HG02678 (cell line): ENCODE data around the gene CPM.

Source experiments
- ATAC-seq: cut with Tn5 transposase; IDR thresholded peaks from one replicate; pipeline ENCODE4 v1.9.1; 2021; ENCODE audit warnings: mild to moderate bottlenecking, moderate library complexity; ENCODE audit not compliant: unreplicated experiment

Gene CPM

DNA sequence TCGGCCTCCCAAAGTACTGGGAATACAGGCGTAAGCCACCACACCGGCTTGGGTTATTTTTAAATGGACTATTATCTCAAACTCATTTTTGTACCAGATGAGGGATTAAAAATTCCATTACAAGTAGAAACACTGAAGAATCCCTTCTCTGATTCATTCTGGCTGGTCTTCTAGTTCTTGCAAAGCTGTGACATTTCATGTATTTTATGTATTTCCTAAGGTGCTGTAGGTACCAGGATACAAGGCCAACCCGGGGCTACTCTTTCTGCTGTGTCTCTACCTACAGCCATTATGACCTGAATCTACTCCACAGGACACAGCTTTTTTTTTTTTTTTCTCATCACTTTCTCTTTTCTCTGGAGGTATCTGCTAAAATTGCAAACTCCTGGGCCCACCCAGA, 24.9 kb downstream of the CPM start:
- ATAC-seq, result no peak

- ATAC-seq, result no peak
These were observed 27.2 kb downstream of the CPM start for GRCh38 chr12:68905733-68906132.

DNA sequence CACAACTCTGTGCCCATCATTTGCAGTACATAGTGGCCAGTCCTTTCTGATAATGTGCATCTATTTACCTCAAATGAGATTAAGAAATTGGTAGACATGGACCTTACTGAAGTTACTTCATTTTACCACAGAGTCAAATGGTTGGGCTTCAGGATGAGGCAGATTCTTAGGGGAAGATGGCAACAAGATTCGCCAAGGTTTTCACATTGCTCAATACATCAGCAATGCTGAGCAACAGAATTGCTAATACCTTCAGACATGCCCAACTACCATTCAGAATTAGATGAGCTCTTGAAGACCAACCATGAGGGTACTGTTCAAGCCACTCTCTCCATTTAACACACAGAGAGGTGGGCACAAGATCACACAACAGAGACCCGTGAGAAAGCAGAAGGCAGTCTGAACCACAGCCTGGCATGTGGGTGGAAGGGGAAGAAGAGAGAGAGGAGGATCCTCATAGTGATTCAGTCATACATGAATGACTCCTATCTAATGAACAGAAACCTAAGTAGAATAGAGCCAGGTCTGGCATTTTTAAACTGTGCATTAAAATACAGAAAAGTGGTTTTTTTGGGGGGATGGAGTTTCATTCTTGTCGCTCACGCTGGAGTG, 28.5 kb downstream of the CPM start:
- ATAC-seq, result peak; percentile 84

DNA sequence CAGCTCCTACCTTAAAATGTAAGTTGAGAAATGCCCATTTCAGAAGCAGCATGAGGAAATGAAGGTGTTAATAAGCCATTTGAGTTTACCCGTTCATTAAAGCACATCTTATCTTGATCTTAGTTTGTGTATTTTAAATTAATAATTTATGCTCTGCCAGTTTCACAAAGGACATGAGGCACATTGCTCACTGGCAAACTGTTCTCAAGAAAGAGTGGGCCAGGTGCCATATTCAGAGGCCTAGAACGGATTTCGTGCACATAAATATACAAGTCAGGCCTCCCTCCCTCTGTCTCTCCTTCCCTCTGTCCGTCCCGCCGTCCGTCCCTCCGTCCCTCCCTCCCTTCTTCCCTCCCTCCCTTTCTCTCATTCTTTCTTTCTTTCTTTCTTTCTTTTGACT, 29.5 kb downstream of the CPM start:
- ATAC-seq, result no peak

GRCh38 chr12:68901551-68901950, 31.4 kb downstream of the CPM start:
- ATAC-seq, result no peak

DNA sequence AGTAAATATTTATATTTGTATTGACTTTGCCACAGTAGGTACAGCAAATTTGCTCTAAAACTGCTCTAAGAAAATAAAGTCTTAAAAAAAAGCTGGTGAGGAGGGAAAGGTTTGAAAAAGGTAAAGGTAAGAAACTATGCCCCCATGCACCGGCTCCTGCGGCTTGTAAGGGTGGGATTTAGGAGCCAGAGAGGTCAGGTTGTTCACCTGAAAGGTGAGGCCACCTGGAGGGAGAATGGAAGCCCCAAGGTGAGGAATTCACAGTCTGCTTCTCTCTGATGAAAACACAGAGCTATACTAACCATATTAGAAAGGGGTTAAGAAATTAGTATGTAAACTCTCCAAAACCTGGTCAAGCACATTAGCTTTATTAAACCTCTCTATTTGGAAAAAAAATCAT, 31.8 kb downstream of the CPM start:
- no peak for ATAC-seq

GRCh38 chr12:68900241-68900640, 32.7 kb downstream of the CPM start:
- no peak for ATAC-seq

DNA sequence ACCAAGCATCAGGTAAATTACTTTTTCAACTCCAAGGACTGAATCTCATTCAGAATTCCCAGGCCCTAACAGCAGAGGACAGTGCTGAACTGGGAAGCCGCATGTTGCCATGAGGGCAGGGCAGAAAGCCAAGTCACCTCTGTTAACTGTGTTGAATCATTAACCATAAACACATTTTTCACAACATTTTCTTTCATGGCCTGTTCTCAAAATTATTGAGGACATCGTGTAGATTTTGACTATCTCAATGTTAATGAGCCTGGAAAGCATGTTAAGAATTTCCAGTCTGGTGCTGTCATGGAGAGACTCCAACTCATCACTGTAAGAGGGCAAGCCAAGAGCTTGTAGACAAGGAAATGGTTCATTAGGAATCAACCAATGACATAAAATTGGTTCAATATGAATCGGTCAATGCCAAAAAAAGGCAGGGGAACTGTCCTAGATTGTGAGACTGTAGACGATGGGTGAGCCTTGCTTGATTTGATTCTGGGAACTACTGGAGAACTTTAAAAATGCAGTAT, 33.7 kb downstream of the CPM start:
- no peak for ATAC-seq

DNA sequence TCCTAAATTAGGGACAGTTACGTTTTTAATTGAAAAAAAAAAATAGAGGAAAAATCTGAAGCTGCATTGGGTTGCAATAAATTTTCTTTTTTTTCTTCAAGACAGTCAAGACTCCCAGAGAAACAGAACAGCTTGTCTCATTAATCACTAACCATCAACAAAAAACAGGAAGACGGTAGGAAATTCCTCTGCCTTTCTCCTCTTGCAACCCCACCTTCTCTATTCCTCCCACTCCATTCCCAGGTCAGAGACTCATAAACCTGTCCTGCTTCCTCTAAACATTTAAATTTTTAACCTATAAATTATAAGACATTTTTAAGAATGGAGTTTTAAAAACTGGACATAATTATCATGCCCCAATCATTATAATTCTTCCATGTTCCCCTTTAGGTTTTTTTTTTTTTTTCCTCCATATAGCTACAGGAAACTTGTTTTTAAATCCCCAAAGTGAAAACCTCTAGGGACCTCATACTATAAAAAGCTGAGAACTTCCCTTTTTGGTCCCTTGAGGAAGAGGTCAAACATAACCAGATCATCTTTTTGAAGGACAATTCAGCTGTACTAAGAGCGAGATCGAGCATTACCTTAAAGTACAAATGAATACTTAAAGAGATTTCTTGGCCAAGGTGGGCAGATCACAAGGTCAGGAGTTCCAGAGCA, 36.0 kb downstream of the CPM start:
- ATAC-seq, result peak; percentile 52

DNA sequence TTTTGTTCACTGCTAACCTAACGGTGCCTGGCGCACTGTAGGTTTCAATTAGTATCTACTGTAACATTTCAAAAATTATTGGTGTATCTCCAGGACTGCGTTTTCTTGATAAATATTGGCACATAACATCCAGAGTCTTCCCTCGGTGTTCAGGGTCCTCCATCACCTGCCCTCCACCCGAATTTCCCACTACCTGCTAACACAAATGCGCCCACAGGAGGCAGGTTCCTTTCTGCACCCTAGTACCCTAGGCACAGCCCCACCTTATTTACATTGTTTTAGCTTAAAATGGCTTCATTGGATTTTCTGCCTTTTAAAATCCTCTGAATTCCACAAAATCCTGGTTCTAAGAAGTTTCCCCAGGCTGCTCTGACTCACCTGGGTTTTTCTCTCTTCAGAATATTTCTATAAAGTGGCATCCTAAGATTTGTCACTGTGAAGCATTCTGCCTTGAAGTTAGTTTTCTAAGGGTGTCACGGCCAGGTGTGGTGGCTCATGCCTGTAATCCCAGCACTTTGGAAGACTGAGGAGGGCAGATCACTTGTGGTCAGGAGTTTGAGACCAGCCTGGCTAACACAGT, 38.6 kb downstream of the CPM start:
- ATAC-seq, result no peak

DNA sequence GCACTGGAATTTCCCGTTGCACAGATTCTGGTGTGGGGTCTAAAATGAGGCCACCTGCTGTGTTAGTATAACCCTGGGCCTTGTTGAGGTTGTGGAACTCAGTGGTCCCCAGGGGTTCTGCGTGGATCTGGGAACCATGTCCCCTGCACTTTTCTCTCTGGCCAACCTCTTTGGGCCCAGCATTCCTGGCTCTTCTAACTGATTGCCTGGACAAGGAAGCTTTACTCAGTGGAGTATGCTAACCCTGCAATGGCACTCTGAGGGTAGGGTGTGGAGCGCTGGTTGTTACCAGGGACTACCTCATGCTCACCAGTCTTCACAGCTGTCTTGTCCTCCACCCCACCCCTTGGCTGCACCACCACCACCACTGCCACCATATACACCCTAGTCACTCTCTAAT, 39.2 kb downstream of the CPM start:
- ATAC-seq, result no peak

GRCh38 chr12:68893201-68893600, 39.8 kb downstream of the CPM start:
- no peak for ATAC-seq

- ATAC-seq, result no peak
These were observed 41.8 kb downstream of the CPM start for GRCh38 chr12:68891141-68891540.

GRCh38 chr12:68890701-68891113, 42.3 kb downstream of the CPM start:
- ATAC-seq, result no peak

DNA sequence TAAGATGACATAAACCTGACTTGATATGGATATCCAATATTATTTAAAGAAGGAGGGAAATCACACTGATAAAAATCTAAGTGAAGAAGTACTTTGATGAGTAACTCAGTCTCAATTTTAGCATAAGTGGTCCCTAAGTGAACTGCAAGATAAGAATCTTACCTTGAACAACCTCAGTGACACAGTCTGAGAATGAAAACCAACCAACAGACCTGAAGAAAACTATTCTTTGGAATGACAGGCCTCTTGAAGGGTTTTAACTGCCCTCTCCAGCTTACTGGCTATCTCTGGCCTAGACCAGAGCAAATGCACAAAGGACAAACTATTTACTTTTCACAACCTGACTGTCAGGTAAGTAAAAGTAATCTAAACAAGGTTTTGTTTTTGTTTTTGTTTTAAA, 44.7 kb downstream of the CPM start:
- ATAC-seq, result no peak

- ATAC-seq, result no peak
These were observed 45.3 kb downstream of the CPM start for GRCh38 chr12:68887641-68888040.

DNA sequence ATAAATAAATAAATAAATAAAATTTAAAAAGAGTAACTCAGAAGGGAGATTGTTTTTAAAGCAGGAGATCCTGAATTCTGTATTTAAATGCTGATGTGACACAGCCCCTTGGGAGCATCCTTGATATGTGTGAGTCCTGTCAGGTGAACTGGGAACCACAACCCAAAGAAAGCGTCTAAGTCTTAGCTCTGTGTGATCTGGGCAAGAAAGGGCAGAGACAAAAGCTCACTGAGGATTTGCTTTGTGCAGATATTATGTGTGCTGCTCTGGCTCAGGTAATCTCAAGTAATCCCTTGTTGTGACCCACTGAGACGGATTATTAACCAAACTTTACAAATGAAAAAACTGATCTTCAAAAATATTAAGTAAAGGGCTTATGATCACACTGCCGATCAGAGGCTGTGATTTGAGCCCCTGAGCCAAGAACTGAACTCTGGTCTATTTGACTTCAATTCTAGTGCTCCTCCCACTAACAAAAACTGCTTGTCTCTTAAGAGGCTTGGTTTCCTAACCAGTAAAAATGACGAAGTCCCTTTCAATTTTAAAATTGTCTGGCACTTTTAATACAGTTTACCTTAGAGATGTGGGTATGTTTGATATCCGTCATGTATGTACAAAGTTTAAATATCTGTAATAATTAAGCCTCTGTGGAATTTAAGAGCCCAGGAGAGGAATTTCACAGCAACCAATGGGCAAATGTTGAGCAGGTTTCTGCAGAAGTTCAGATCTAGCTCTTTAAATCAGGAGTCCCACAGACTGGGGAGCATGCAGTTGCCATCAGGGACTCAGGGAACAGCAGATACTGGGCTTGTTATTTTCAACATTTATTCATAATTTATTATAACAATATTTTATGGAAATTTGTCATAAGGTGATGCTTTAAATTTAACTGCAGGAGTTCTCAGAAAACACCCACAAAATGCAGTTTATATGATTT, 46.1 kb downstream of the CPM start:
- ATAC-seq, result no peak

DNA sequence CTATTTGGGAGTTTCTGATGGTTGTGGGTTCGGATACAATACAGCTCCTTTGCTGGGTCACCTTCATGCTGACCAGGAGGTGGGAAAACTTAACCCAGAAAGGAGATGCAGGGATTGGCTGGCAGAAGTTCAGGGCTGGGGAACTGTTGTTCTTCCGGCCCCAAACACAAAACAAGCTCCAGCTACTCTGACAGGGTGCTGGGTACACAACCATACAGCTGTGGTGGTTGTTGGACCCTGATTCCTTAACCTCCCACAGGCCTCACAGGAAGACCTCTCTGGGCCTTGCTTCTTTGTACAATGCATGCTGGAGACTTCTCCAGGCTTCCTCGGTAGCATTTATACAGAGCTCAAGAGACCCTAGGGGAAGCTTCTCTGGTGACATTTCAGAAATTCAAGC, 47.6 kb downstream of the CPM start:
- ATAC-seq, result no peak

DNA sequence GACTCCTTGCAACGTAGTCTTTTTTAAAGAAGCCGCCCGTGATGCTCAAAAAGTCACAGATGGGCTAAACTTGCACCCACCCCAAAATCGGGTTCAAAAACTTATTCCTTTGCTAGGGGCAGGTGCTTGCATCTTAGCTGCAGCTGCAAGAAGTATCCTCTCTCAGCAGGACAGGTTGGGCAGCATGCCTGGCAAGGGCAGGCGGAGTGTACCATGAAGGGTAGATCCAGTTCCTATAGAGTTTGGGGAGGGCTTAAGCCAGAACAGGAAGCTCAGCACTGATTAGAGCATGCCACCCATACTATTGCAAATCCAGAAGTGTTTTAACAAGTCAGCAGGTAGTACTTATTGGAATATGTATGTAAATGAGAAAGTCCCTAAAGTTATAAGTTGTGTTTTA, 48.7 kb downstream of the CPM start:
- ATAC-seq, result no peak

- no peak for ATAC-seq
These were observed 49.8 kb downstream of the CPM start for GRCh38 chr12:68883151-68883550.

DNA sequence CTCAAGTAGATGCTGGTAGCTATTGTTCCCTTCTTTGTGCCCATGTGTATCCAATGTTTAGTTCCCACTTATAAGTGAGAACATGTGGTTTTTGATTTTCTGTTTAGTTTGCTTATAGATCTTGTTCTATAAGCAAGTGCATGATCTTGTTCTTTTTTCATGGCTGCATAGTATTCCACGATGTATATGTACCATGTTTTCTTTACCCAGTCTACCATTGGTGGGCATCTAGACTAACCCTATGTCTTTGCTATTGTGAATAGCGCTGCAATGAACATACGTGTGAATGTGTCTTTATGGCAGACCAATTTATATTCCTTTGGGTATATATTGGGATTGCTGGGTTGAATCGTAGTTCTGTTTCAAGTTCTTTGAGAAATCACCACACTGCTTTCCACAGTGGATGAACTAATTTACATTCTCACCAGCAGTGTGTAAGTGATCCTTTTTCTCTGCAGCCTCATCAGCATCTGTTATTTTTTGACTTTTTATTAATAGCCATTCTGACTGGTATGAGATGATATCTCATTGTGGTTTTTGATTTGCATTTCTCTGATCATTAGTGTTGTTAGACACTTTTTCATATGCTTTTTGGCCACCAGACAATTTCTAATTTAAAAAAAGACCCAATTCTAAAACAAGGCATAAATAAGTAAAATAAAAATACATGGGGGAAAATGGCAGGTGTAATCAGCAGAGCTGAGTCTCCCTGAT, 50.6 kb downstream of the CPM start:
- no peak for ATAC-seq
